NCI-H82 (cell line): Measurements from ENCODE around the gene TTLL12.
"Not testable (repeated sequence)": the region's sequence is repeated elsewhere in the genome, so short reads cannot be mapped to it uniquely, and the experiment has no call there.

Source experiments
- DNase-seq: peaks from one replicate; lab custom pipeline; 2025; lab: John Stamatoyannopoulos, UW

TTLL12 gene

DNA sequence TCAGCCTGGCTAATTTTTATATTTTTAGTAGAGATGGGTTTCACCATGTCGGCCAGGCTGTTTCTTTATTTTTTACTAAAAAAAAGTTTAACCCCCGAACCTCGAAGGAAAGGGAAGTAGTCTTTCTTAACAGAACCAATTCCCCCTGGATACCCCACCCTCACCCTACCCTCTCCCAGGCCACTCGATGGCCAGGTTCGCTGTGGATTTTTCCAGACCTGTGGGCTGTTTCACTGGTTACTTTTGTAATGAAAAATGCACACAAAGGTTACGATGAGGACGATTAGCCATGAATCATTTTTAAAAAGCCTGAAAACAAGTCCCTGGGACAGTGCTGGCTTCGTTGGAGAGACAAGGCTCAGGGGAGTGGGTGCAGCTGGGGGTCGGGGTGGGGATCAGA is 33.0 kb downstream of the TTLL12 start:
- no peak for DNase-seq

DNA sequence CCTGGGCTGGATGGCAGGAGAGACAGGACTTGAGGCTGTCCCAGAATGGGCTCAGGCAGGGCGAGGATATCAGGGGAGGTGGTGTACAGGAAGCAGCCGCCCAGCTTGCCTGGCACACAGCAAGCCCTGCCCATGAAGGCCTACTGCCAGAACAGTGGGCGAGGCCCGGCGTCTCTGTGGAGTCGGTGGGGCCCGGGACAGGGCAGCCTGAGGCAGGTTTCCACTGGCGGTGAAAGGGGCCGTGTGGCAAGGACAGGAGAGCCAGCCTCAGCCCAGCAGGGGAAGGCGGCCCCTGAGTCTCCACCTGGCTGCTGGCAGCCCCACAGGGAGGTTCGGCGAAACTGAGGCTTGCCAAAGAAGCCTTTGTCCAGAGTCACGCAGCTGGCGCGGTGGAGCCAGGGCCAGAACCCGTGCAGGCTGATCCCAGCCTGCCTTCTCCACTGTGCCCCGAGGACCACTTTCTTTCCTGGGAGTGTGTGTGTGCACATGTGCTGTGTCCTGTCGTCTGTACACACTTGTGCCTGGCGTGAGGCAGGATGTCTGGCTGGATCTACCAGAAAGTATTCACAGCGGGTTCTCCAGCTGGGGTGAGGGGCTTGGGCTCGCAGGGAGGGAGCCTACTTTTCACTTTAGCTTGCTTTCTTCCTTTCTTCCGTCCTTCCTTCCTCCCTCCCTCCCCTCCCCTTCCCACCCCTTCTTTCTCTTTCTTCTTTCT is 34.4 kb downstream of the TTLL12 start:
- peak; percentile 27 for DNase-seq

DNA sequence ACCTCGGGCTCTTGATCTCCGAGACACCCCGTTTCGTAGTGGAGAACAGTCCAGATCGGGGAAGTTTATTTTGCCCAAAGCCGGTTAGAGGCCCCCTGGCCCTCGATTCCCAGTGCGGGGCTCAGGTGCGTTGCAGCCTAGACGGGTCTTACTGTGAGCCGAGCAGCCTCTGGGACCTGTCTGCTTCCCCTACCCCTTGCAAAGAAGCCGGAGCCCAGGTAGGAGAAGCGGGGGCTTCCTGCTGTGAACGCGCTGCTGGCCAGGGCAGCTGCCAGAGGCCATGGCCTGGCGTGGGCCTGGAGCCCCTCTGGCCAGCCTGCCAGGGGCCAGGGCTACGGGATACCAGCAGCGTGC is 35.0 kb downstream of the TTLL12 start:
- no peak for DNase-seq

DNA sequence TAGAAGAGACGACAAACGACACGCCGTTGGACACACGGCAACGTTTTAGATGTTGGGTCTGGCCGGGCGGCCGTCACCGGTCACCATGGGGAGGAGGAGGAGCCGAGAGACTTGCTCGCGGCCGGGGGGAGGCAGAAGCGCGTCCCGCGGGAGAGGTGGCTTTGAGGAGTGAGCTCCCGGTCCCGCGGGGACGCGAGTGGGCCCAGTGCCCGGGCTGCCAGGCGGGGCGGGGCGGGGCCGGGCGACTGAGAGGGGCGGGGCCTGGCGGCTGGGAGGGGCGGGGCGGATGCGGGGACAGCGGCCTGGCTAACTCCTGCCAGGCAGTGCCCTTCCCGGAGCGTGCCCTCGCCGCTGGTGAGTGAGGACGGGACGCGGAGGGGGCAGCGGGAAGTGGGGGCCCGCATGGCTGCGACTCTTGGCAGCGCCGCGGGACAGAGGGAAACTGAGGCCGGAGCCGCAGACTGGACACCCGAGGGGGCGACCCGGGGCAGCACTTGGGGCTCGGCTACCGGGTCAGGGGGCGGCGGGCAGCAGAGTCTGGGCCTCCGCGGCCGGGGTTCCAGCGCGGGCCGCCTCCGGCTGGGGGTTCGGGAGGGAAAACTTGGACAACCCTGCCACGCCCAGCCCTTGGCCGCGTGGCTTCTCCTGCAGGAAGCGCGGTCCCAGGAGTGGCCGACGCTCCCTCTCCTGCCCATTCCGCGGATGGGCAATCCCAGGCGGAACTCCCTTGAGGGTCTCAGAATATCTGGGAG is 35.5 kb downstream of the TTLL12 start, which contains the start of gene TSPO:
TSPO (plus strand) TSS at position 309 of the 752 bp plus-strand sequence. CDS start 7,680 bp downstream, outside the sequence.
- peak; percentile 45 for DNase-seq

DNA sequence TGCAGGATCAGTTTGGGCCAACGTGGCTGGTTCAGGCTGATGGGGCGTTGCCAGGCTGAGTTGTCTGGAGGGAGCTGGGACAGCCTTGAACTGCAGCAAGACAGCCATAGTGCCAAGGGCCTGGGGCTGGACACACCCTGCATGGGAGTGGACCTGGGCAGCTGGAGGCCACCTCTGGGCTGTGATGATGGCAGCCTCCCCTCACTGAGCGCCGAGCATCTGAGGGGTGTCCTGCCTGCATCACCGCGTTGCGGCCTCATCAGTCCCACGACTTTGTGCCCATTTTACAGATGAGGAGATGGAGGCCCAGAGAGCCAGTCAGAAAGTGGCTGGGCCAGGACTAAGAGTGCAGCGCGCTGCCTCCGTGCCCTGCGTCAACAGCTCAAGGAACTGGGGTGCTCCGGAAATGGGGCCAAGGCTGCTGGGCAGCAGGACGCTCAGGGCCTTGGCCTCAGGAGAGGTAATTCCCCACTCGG is 36.2 kb downstream of the TTLL12 start:
- no peak for DNase-seq

DNA sequence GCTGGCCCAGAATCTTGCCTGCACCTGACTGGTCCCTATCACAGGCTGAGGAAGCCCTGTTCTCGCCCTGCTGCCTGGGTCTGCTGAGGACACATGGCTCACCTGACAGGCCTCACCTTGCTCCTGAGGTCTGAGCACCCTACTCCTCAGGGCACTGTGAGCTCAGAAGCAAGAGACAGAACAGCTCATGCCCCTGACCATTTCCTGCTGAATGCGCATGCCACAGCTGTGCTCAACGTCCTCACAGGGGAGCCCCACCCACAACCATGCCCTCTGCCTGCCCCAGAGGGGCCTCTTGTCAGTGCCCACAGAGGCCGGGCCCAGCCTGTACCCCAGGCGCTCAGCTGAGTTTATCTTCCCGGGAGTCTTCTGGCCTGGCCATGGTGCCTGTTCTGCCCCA is 38.4 kb downstream of the TTLL12 start:
- DNase-seq = no peak

DNA sequence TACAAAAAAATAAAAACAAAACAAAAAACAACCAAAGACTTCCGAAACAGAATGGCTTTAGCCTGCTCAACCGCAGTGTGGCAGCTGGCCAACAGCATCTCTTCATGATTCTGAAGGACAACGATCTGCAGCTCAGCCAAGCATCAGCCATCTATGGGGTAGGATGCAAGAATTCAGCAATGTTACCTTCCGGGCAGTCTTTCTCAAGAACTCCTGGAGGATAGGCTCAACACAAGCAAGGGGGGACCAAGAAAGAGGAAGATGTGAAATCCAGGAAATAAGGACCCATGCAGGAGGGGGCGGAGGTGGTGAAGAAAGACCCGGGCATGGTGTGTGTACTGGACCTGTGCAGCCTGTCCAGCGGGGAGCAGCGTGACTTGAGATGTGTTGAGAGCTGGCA is 39.1 kb downstream of the TTLL12 start:
- DNase-seq = no peak

DNA sequence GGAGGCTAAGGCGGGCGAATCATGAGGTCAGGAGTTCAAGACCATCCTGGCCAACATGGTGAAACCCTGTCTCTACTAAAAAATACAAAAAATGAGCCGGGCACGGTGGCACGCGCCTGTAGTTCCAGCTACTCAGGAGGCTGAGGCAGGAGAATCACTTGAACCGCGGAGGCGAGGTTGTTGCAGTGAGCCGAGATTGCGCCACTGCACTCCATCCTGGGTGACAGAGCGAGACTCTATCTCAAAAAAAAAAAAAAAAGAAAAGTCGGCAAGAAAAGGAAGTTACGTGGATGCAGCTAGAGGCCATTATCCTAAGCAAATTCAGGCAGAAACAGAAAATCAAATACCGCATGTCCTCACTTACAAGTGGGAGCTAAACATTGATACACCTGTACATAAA is 40.6 kb downstream of the TTLL12 start:
- DNase-seq = not testable (repeated sequence)

DNA sequence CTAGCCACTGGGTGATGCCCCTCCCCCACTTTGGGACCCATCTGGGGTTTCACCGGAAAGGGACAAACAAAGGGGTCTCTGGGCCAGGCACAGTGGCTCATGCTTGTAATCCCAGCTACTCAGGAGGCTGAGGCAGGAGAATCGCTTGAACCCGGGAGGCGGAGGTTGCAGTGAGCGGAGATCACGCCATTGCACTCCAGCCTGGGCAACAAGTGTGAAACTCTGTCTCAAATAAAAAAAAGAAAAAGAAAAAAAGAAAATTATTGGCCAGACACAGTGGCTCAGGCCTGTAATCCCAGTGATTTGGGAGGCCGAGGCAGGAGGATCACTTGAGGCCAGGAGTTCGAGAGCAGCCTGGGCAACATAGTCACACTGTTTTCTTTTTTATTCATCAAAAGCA is 41.6 kb downstream of the TTLL12 start:
- DNase-seq = not testable (repeated sequence)

DNA sequence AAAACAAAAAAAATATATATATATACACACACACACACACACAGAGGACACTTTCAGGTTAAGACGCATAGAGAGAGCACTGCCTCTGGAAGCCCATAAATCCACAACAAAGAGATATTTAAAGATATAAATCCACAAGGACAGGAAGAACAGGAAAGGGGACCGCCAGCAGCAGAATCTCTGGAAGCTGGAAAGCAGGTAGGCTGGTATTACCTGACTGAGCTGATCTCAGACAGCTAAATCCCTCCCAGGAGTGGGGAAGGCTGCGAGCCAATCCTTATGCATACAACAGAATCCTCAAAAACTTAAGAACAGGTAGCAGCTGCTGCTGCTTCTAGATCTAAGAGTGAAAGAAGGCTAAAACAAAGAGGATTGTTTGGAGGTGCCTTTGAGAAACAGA is 42.0 kb downstream of the TTLL12 start:
- DNase-seq = no peak

DNA sequence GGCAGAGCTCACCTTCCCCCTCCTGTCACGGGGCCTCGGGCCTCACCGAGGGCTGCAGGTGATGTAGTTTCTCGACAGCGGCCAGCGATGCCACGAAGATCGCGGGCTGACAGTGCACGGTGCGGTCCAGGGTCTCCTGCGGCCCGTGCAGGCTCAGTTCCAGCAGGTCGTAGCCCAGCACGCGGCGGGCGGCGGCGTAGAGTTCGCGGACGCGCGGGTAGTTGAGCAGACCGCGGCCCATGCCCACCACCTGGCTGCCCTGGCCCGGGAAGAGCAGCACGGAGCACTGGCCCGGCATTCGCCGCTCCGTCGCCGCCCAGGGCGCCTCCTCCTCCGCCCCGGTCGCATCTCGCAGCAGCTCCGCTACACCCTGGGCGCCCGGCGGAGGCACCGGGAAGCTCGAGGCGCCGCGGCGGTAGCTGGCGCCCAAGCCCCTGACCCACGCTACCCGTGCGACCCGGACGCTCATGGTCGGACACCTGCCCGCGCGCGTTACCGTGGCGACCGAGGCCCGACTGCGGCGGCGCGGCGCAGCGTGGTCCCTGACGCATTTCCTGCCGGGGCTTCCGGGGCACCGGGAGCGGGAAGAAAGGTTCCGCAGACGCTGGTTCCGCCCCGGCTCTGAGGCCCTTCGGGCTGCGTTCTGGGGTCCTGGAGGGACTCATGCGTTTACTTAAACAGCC is 43.9 kb downstream of the TTLL12 start, which contains the start of gene MCAT:
MCAT (minus strand) TSS at position 519 of the 683 bp plus-strand sequence; CDS start at position 469, 50 bp downstream.
- DNase-seq = peak; percentile 86

DNA sequence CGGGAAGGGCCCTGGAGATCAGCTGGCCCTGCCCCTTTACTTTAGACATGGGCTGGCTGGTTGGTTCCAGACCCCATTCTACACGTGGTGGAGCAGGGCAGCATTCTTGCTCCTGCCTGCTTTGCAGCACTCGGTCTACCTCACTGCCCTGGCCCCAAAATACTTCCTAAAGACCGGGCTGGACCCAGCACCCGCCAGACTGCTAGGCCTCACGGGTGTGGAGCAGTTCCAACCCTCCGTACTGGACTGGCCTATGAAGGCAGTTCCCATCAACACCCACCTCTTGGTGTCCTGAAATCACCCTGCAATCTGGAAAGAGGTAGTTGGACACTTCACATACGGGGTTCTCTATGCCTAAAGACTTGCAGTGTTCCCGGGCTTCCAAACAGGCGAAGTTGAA is 50.1 kb downstream of the TTLL12 start:
- no peak for DNase-seq

DNA sequence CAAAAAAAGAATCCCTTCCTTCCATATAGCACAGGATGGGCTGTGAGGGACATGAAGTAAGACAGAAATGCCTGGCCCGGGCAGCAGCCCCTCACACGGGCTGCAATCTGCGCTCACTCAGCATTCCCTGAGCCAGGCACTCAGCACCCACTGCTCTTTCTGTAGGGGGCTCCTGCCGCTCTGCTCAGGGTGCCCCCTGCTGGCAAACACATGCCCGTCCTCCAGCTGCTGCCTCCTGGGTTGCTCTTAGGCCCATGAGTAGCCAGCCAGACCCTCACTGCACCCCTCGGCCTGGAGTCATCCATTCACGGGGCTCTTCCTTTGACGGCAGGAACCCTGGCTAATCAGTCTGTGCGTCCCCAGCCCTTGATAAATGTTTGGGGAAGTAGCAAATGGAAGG is 50.7 kb downstream of the TTLL12 start:
- peak; percentile 58 for DNase-seq

DNA sequence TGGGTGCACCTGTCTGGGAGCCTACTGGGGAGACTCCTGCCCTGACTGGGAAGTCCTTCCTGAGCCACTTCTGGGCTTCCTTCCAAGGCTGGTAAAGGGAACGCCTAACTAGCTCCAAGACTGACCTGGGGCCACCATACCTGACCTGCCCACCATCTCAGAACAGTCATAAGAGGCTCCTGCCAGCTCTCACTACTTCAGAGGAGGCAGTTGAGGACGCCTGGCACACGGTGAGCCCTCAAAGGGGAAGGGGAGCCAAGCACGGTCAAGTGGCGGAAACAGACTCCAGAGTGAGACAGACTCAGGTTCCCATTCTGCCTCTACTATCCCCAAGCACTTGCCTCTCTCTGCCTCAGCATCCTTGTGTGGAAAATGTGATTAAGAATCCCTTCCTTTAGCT is 51.4 kb downstream of the TTLL12 start:
- DNase-seq = no peak

DNA sequence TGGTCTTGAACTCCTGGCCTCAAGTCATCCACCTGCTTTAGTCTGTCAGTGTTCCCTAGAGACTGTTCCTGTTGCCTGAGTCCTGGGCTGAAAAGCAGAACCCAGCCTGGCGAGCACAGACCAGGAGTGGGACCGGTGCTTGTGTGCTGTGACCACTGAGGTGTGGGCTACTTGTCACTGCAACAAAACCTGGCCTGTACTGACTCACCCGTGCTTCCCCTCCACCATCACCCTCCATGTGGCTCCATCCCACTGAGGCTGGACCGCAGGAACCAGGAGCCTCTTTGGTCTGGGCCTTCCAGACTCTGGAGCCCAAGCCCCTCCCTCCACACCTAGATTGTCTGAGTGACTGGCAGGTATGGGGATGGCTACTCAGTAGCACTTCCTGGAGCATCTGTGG is 52.4 kb downstream of the TTLL12 start:
- DNase-seq = no peak

DNA sequence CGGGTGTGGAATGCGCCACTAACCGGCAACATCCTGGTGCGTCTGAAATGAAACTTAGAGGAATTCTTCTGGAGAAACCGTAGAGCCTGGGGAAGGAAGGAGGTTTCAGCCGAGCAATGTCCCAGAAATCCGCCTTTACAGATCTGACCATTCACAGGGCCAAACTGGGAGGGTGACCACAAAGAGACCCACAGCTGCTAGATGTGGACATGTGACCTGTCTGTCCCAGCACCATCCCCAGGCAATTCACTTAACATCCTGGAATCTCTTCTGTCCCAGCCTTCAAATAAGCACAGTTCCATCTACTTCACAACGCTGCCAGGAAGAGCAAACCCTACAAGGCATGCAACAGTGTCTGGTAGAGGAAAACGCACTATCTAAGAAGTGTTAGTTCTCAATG is 53.5 kb downstream of the TTLL12 start:
- DNase-seq = no peak

DNA sequence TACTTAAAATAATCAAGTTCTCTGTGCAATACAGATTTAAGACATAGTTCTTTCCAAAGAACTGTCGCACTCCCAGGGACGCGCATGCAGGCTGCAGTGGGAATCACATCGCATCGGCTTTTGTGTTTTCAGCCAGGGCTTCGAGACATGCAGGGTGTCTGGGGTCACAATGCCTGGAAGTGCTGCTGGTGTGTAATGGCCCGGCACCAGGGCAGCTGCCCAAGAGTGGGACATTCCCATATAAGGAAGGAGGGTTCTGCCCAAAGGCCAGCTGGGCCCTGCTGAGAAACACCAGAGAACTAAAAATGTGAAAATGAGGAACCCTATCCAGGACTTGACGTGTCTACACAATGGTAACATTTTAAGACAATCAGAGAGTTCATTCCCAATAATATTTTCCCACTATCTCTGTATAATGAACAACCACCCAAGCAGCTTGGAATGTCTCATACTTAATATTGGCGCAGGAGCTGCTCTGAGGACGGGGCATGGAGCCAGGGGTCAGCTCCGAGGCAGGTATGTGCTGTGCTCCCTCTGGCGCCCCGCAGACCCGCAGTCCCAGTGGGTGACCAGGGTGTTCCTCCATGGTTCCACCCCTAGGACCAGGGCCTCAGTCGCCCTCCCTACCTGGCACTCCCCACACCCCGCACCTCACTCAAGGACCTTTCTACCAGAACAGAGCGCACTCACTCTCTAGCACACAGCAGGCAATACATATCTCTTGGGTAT is 55.0 kb downstream of the TTLL12 start:
- DNase-seq = no peak

DNA sequence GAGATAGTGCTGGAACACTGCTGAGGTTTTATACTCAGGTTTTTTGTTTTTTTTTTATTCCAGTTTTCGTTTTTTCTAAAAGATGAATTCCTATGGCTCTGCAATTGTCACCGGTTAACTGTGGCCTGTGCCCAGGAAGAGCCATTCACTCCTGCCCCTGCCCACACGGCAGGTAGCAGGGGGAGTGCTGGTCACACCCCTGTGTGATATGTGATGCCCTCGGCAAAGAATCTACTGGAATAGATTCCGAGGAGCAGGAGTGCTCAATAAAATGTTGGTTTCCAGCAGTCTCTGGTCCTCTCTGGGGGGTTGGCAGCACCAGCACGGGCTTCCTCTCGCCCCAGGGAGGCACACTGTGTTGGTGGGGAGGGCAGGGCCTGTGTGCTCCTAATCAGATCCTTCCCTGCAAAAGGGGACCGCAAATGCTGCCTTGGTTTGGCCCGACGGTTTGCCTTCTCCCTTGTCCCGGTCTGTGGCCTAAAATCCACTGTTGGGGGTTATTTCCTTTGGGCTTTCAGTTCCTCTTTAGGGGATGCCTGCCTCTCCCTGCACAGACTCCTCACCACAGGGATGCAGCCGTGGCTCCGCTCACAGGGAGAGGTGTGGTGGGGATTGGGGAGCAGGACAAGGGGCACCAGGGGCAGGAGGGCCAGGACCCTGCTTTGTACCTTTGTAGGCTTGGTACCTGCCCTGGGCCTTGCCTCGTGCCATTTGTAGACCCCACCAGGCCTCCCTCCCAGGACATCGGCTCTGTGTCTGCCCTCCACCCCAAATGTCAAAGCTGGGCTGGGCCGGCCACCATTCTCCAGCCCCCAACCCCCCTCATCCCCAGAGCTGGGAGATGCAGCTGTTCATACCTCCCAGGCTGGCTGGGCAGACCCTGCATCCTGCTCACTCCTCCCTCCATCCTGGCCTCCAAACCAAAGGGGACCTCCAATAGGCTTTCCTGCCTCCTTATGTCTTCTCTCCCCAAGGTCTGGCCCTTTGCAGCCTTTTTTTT is 57.2 kb downstream of the TTLL12 start:
- no peak for DNase-seq

DNA sequence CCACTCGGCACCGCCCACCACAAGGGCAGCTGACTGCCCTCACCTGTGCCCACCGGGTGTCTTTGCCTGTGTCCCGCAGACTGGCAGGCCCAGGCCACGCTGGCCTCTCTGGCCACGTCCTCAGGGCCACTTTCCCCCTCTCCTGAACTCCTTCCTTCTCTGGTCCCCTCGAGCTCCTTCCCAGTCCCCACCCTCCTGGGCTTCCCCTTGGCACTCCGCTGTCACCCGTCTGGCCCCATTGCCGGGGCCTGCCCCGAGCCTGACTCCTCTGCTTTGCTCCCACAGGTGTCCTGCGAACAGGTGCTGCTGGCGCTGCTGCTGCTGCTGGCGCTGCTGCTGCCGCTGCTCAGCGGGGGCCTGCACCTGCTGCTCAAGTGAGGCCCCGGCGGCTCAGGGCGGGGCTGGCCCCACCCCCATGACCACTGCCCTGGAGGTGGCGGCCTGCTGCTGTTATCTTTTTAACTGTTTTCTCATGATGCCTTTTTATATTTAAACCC is 58.0 kb downstream of the TTLL12 start:
- DNase-seq = no peak

DNA sequence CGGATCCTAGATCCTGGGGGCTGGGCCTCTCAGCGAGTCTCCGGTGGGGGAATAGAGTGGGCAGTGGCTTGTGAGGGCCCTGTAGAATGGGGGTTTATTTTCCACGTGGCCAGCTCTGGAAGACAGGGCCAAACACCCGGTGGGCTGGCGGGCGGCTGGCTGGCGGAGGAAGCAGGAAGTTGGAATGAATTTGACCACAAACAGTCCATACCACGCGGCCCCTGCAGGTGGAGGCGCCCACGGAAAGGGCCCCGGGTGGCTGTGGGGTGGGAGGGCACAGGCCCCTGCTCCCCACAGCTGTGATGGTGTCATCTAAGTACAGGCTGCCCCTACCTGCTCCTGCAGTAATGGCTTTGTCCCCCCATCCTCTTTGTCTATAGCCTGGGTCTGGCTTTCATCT is 58.8 kb downstream of the TTLL12 start:
- no peak for DNase-seq
